Epithelial cell of esophagus (primary cell): Measurements from ENCODE around the gene FOXK1.

Experiments used
- DNase-seq: peaks from one replicate; pipeline ENCODE4 v3.0.0; 2010; ENCODE audit warnings: low read depth
- H3K4me3 ChIP-seq: 2 replicates; pipeline ENCODE4 v1.5.1; 2011; ENCODE audit warnings: mild to moderate bottlenecking, low read length, control low read depth
- CTCF ChIP-seq: IDR thresholded peaks from 2 replicates; pipeline ENCODE4 v1.5.1; 2011; ENCODE audit warnings: low read depth, mild to moderate bottlenecking, low read length, control low read depth, inconsistent platforms; ENCODE audit not compliant: insufficient read depth; ENCODE audit errors: missing control alignments

FOXK1 gene

GRCh38 chr7:4805110-4805983, 123.3 kb downstream of the FOXK1 start:
- TF ChIP-seq CTCF, result no peak
- H3K4me3 ChIP-seq, result no peak overlapping the region
- no peak for DNase-seq

GRCh38 chr7:4805984-4806300, 123.8 kb downstream of the FOXK1 start:
- TF ChIP-seq CTCF, result no peak
- no peak overlapping the region for H3K4me3 ChIP-seq
- DNase-seq, result no peak

GRCh38 chr7:4806983-4807597, 125.0 kb downstream of the FOXK1 start:
- TF ChIP-seq CTCF, result no peak
- no peak for DNase-seq

GRCh38 chr7:4807598-4808016, 125.5 kb downstream of the FOXK1 start:
- H3K4me3 ChIP-seq, result no peak overlapping the region
- TF ChIP-seq CTCF, result no peak
- no peak for DNase-seq

More at GRCh38 chr7:4806983-4807597, 125.0 kb downstream of the FOXK1 start:
- H3K4me3 ChIP-seq, result no peak overlapping the region

GRCh38 chr7:4808026-4808425, 125.9 kb downstream of the FOXK1 start:
- no peak for TF ChIP-seq CTCF

GRCh38 chr7:4808565-4808964, 126.5 kb downstream of the FOXK1 start:
- TF ChIP-seq CTCF, result no peak
- no peak overlapping the region for H3K4me3 ChIP-seq
- no peak for DNase-seq

More at GRCh38 chr7:4808026-4808425, 125.9 kb downstream of the FOXK1 start:
- H3K4me3 ChIP-seq, result no peak overlapping the region
- DNase-seq, result no peak
